Limb (tissue), 2 donors: ENCODE results near the gene MORN4.
"Not testable (repeated sequence)": the region's sequence is repeated elsewhere in the genome, so short reads cannot be mapped to it uniquely, and the experiment has no call there.

Experiments
- DNase-seq, 2 donors: peaks; one replicate each; pipeline ENCODE4 v3.0.0-alpha.2; 2016; ENCODE audit errors: extremely low spot score in 2 of 2

The MORN4 gene

DNA sequence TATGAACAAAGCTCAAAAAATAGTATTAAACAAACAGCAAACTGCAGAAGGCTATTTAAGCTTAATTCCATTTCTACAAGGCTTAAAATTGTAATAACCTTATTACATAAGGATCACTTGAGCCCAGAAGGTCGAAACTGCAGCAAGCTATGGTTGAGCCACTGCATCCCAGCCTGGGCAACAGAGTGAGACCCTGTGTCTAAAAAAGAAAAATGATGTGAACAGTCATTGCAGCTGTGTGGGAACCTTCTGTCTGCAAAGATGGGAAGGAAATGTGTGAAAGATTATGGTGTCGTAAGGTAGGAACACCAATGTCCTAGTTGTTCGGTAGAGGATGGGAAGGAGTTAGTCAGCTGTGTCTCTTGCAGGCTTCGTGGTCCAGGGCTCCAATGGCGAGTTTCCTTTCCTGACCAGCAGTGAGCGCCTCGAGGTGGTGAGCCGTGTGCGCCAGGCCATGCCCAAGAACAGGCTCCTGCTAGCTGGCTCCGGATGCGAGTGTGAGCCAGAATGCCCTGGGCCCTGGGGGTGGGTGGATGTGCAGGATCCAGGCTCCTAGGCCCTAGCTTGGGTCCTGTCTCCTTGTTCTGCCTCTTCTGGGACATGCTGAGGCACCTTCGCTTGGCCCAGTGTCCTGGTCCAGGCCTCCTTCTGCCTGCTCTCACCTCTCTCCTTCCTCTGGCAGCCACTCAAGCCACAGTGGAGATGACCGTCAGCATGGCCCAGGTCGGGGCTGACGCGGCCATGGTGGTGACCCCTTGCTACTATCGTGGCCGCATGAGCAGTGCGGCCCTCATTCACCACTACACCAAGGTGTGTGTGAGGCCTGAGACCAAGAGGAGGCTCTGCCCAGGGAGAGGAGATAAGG lies 34.7 kb downstream of the MORN4 start:
- DNase-seq, result no peak

DNA sequence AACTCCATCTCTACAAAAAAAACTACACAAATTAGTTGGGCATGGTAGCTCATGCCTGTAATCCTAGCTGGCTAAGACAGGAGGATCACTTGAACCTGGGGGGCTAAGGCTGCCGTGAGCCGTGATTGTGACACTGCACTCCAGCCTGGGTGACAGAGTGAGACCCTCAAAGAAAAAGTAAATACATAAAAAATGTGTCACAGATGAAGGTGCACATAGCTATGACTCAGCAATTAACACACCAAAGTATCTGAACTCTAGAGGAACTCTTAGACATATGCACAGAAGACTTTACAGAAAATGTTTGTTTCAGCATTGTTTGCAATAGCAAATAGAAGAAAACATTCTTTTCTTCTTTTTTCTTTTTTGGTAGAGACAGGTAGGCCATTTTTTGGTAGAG lies 35.5 kb downstream of the MORN4 start:
- DNase-seq, result no peak

DNA sequence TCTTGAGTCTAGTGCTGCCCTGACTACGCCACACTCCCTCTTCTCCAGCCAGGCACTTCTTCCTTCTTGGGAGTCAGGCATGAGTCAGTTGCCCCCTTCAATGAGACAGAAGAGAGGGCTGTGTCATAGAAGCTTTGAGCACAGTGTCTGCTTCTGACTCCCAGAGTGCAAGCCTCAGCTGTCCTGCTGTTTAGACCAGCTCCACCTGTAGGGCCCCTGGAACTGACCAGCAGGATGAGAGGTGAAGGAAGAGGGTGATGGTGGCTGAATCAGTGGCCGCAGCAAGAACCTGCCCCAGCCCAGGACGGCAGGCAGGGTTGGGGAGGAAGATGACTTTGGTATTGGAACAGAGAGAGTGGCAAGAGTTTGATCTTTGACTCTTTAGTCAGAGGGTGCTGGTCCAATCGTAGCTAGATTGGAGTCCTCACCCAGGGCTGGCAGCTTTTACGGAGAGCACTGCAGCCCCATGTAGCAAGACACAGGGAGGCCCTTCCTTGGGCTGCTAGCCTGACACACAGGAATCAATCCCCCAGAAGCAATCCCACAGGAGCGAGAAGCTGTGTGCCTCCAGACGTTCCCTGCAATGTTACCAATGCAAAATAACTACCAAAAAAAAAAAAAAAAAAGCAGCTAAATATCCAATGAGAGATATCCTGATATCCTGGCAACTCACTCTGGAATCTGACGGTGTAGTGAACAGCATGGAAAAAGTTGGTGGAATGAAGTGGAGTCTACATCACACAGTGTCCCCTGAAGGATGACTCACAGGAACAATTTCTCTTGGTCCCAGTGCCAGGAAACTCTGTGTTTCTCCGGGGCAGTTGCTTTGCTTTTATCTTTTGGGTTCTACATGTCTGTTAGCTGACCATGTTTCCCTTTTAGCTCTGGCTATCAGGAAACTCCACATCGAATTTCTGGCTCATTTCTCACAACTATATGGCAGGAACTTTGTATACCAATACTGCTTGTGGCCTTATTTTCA lies 36.9 kb downstream of the MORN4 start:
- DNase-seq, result peak in 1 of 2 donors; percentile 18

GRCh38 chr10:97593421-97593820 lies 39.9 kb downstream of the MORN4 start:
- no peak for DNase-seq

DNA sequence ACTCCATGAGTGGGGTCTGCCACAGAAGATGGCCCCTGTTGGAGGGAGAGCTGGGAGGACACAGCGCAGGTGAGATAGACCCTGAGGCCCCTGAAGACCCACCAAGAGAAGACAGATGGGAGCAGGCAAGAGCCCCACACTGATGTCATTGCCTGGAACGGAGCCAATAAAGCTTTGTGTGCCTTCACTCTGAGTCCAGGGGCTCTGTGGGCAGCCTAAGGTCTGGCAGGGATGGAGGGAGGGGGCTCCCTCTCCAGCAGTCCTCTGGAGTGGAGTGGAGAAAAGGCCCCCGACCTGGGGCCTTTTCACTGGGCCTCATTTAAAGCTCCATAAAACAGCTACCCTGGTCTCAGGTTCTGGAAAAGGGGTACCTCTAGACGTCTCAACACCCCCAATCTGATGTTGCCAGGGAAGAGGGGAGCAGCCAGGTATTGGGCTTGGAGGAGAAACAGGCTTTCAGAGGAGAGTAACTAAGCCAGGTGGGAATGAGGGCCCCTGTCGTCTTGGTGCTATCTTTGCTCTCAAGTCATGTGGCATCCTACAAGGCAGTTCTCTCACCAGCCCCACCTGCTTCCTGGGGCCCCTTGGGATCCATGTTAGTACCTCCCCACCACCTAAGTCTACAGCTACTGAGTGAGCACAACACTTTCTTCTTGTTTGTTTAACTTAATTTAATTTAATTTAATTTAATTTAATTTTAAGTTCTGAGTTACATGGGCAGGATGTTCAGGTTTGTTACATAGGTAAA lies 42.4 kb downstream of the MORN4 start:
- DNase-seq, result no peak

GRCh38 chr10:97590082-97590747 lies 43.1 kb downstream of the MORN4 start:
- no peak for DNase-seq

GRCh38 chr10:97589479-97589878 lies 43.8 kb downstream of the MORN4 start, which contains the start of gene C10orf62:
C10orf62 (plus strand) TSS chr10:97589721; CDS start chr10:97589898, 177 bp downstream.
- DNase-seq, result no peak

DNA sequence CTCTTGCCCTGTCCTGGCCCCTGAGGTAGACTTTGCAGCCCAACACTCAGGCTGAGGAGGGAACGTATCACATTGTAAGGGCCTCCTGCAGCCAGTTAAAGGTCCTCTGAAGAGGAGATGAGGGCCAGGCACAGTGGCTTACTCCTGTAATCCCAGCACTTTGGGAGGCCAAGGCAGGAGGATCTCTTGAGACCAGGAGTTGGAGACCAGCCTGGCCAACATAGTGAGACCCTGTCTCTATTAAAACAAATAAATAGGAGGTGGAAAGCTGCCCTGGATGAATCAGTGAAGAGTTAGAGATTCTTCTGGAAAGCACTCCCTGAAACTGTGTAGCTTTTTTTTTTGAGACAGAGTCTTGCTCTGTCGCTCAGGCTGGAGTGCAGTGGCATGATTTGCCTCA lies 46.1 kb downstream of the MORN4 start:
- DNase-seq, result no peak

- no peak for DNase-seq
Observed at GRCh38 chr10:97585439-97585811, 47.9 kb downstream of the MORN4 start.

- DNase-seq, result no peak
Observed at GRCh38 chr10:97584798-97585438, 48.4 kb downstream of the MORN4 start.

DNA sequence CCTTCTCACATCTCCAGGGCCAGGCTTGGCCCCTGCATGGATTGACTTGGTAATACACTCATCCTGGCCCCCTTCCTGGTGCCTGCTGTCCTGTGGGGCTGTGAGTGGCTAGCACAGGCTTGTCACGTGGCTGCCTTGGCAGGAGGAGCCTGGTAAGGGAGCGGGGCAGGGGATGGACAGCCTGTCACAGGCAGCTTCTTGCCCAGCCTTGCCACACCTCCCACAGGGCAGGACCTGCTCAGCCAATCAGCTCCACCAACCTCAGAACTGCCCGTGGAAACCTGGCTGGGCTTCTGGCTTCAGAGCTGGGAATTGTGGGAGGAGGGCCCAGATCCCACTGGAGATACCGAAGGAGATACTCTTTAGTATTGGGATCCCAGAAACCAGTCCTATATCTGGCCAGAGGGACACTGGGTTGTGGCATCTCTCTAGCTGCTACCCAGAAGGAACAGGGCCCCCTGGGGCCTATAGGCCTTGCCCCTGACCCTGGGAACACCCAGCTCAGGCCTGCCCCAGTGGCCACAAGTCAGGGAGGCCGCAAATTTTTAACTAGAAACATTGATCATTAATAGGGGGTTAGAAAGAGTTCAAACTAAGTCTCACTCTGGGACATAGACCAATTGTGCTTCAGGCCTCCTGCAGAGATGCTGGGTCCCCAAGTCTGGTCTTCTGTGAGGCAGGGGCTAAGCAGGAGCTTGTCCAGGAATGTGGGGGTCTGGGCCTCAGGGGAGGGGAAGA lies 49.1 kb downstream of the MORN4 start, which contains the start of gene HOGA1:
Gene HOGA1, plus strand, starts transcription at position 330 of the 738 bp plus-strand sequence. Its CDS starts 315 bp downstream, at position 645.
- peak in 1 of 2 donors; percentile 8 for DNase-seq

DNA sequence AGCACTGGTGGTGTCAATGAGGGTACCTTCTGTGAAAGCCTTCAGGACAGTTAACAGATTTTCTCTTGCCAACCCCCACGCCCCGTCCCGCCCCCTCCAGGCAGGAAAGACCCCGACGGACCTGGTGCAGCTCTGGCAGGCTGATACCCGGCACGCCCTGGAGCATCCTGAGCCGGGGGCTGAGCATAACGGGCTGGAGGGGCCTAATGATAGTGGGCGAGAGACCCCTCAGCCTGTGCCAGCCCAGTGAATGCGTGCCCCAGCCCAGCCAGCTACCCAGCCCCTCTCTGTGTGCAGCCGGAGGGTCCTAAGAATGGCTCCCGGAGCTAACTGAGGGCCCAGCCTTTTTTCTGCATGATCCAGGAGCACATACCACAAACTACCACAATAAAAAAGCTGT lies 49.8 kb downstream of the MORN4 start:
- no peak for DNase-seq

- no peak for DNase-seq
Observed at GRCh38 chr10:97582169-97582568, 51.1 kb downstream of the MORN4 start.

- no peak for DNase-seq
Observed at GRCh38 chr10:97580421-97581367, 52.6 kb downstream of the MORN4 start.

DNA sequence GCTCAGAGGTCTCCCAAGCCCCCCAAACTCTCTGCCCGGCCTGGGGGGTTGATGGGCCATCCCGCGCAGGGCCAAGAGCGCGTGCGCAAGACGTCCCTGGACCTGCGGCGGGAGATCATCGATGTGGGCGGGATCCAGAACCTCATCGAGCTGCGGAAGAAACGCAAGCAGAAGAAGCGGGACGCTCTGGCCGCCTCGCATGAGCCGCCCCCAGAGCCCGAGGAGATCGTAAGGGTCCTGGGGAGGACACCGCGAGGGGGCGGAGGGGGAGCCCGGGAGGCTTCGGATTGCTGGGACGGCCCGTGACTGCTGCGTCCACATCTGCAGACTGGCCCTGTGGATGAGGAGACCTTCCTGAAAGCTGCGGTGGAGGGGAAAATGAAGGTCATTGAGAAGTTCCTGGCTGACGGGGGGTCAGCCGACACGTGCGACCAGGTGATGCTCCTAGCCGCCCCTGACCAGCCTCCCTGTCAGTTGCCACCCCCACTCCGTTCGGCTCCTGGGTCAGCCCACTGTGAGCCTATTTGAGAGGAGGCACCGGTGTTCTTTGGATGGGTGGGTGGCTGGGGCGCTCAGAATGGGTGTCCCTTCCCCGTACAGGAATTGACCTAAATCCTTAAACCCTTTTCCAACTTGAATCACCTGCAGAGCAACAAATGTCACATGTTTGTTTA lies 55.0 kb downstream of the MORN4 start:
- DNase-seq, result no peak

GRCh38 chr10:97577701-97578100 lies 55.6 kb downstream of the MORN4 start:
- no peak for DNase-seq

DNA sequence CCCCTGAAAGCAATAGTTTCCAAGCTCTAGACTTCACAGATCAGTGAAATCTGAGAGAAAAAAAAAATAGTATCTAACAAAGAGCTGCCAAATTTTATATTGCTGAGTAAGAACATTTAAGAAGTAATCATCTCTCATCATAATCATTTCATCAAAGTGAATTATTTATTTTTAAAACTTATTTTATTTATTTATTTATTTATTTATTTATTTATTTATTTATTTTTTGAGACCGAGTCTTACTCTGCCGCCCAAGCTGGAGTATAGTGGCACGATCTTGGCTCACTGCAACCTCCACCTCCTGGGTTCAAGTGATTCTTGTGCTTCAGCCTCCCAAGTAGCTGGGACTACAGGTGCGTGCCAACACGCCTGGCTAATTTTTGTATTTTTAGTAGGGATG lies 56.8 kb downstream of the MORN4 start:
- DNase-seq, result not testable (repeated sequence)

DNA sequence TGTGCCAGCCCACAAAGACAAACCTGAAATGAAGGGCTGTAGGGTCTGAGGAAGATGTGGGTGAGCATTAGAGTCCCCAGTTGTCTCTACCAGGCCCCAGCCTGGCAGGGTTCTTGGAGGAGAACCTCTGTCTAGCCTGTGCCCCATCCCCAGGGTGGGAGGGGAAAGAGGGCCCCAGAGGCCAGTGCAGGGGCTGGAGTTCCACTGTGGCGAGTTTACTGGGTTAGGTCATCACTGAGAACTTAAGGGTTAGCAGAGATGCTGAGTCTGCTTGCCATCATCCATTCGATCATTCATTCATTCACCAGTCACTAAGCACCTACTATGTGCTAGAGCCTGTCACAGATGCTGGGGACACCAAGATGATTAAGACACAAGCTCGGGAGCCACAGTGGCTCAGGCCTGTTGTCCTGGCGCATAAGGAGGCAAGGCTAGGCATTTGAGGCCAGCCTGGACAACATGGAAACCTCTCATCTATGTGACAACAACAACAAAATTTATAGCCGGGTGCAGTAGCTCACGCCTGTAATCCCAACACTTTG lies 58.1 kb downstream of the MORN4 start:
- no peak for DNase-seq
